HCT116 (cell line): ENCODE data around the gene GRIK5. TPM values are rescaled to one million over a fixed set of nuclear protein-coding genes. Genes with fewer than 3 reads are reported as not detected.

ENCODE experiments used
- ATAC-seq: fragments of 200-7000 bp; cut with Tn5 transposase; 2 replicates; pipeline ENCODE4 v1.9.1; 2020; ENCODE audit warnings: mild to moderate bottlenecking, moderate library complexity
- BruUV-seq: library from RNA; stranded (reverse); fragments of 400-500 nt; replicated peaks from 2 replicates; lab custom pipeline; 2021; lab: Mats Ljungman, UMichigan
- CTCF ChIA-PET: fragments of 300-600 bp; sonication (Branson Sonifier 250); formaldehyde crosslinking; loops from one replicate; lab custom pipeline; 2021; ENCODE audit warnings: antibody characterized with exemption; lab: Charles Lee
- POLR2A ChIA-PET: fragments of 300-600, 350-600 bp; sonication (Branson Sonifier 250); formaldehyde crosslinking; loops from one replicate; lab custom pipeline; 2021; ENCODE audit warnings: antibody characterized with exemption; lab: Charles Lee
- RAD21 ChIA-PET, 2 experiments: fragments of 300-600 bp; sonication (Branson Sonifier 250); formaldehyde crosslinking; loops; one replicate each; lab custom pipeline; 2023; ENCODE audit warnings: low total read pairs in 2 of 2; ENCODE audit not compliant: uncharacterized antibody in 2 of 2, unreplicated experiment in 2 of 2, low non-redundant PET in 1 of 2; lab: Charles Lee
- DNase-seq: peaks from one replicate; pipeline ENCODE4 v3.0.0-alpha.2; 2010; ENCODE audit warnings: low read depth, low spot score
- H2AFZ ChIP-seq: fragments of 200-600 bp; shearing (Covaris generic), sonication (generic); 2 replicates; pipeline ENCODE4 v1.6.1; 2017; ENCODE audit warnings: low read depth, mixed run types, mixed read lengths, antibody characterized with exemption, low read length; ENCODE audit not compliant: poor library complexity, severe bottlenecking
- H3K27ac ChIP-seq: 2 replicates; pipeline ENCODE4 v1.5.1; 2012; ENCODE audit warnings: low read depth, low read length
- H3K27me3 ChIP-seq: fragments of 200-600 bp; sonication (generic); 2 replicates; pipeline ENCODE4 v1.6.1; 2016; ENCODE audit warnings: mixed run types, low read length, mixed read lengths; ENCODE audit not compliant: insufficient read depth
- H3K36me3 ChIP-seq, 2 experiments: fragments of 200-500 bp in 1 of 2; fragments of 200-600 bp in 1 of 2; sonication (Bioruptor generic) in 1 of 2; sonication (generic) in 1 of 2; 2 replicates each; pipeline versions ENCODE4 v1.5.1 to v1.6.1; 2014 to 2016; ENCODE audit warnings: low read length in 2 of 2, inconsistent platforms in 1 of 2, mixed read lengths in 1 of 2, mixed run types in 1 of 2; ENCODE audit not compliant: insufficient read depth in 2 of 2, control insufficient read depth in 1 of 2
- H3K4me1 ChIP-seq, 2 experiments: fragments of 200-600 bp in 1 of 2; sonication (generic) in 1 of 2; 2 replicates each; pipeline versions ENCODE4 v1.5.1 to v1.6.1; 2012 to 2017; ENCODE audit warnings: low read length in 2 of 2, inconsistent platforms in 1 of 2, mild to moderate bottlenecking in 1 of 2, mixed read lengths in 1 of 2, mixed run types in 1 of 2, moderate library complexity in 1 of 2; ENCODE audit not compliant: insufficient read depth in 2 of 2, control insufficient read depth in 1 of 2
- H3K4me2 ChIP-seq: fragments of 200-600 bp; sonication (generic); 2 replicates; pipeline ENCODE4 v1.6.1; 2017; ENCODE audit warnings: mixed run types, low read length, mixed read lengths
- H3K4me3 ChIP-seq, 2 experiments: fragments of 200-600 bp in 1 of 2; sonication (generic) in 1 of 2; replicated peaks in 1 of 2; 2 replicates each; pipeline ENCODE4 v1.5.1; 2011 to 2016; ENCODE audit warnings: low read length in 2 of 2, control low read depth in 1 of 2, low read depth in 1 of 2, mild to moderate bottlenecking in 1 of 2, mixed read lengths in 1 of 2, mixed run types in 1 of 2
- H3K79me2 ChIP-seq: fragments of 200-600 bp; sonication (generic); 2 replicates; pipeline ENCODE4 v1.6.1; 2017; ENCODE audit warnings: mild to moderate bottlenecking, mixed run types, low read length, moderate library complexity, mixed read lengths; ENCODE audit not compliant: insufficient read depth
- H3K9ac ChIP-seq: fragments of 200-600 bp; sonication (generic); 2 replicates; pipeline ENCODE4 v1.6.1; 2016; ENCODE audit warnings: low read length, mixed read lengths
- H3K9me2 ChIP-seq: fragments of 200-600 bp; sonication (generic), shearing (Covaris generic); 2 replicates; pipeline ENCODE4 v1.6.1; 2017; ENCODE audit warnings: mixed run types, mild to moderate bottlenecking, moderate library complexity; ENCODE audit not compliant: insufficient read depth
- H3K9me3 ChIP-seq, 2 experiments: fragments of 200-500 bp in 1 of 2; fragments of 200-600 bp in 1 of 2; sonication (Bioruptor generic) in 1 of 2; sonication (generic) in 1 of 2; 2 replicates each; pipeline ENCODE4 v1.6.1; 2014 to 2017; ENCODE audit warnings: low read length in 2 of 2, mixed read lengths in 2 of 2, inconsistent platforms in 1 of 2, low read depth in 1 of 2, mild to moderate bottlenecking in 1 of 2, mixed run types in 1 of 2, moderate library complexity in 1 of 2; ENCODE audit not compliant: control insufficient read depth in 1 of 2, insufficient read depth in 1 of 2
- H4K20me1 ChIP-seq: fragments of 200-600 bp; sonication (generic), shearing (Covaris generic); 2 replicates; pipeline ENCODE4 v1.6.1; 2017; ENCODE audit warnings: mixed run types, mild to moderate bottlenecking, moderate library complexity; ENCODE audit not compliant: insufficient read depth
- CBX3 ChIP-seq: IDR thresholded peaks from 2 replicates; pipeline ENCODE4 v1.6.1; 2012; ENCODE audit warnings: low read depth
- CEBPB ChIP-seq: IDR thresholded peaks from 2 replicates; pipeline ENCODE4 v1.6.1; 2012; ENCODE audit warnings: low read depth
- EGR1 ChIP-seq: IDR thresholded peaks from 2 replicates; pipeline ENCODE4 v1.6.1; 2012; ENCODE audit warnings: low read depth
- ELF1 ChIP-seq: IDR thresholded peaks from 2 replicates; pipeline ENCODE4 v1.6.1; 2012; ENCODE audit warnings: low read depth, borderline replicate concordance
- EZH2 ChIP-seq: fragments of 200-600 bp; sonication (generic); IDR thresholded peaks from 2 replicates; pipeline ENCODE4 v1.6.1; 2017; ENCODE audit warnings: antibody characterized with exemption, mixed run types
- EZH2phosphoT487 ChIP-seq: fragments of 200-600 bp; IDR thresholded peaks from 2 replicates; pipeline ENCODE4 v1.6.1; 2018; ENCODE audit warnings: antibody characterized with exemption, borderline replicate concordance
- POLR2A ChIP-seq: IDR thresholded peaks from 2 replicates; pipeline ENCODE4 v1.7.0; 2011; ENCODE audit warnings: borderline replicate concordance; ENCODE audit not compliant: insufficient read depth, insufficient read length; ENCODE audit errors: extremely low read depth
- POLR2AphosphoS5 ChIP-seq: IDR thresholded peaks from 2 replicates; pipeline ENCODE4 v1.6.1; 2011; ENCODE audit warnings: mild to moderate bottlenecking, low read depth, low read length, moderate library complexity
- RAD21 ChIP-seq: IDR thresholded peaks from 2 replicates; pipeline ENCODE4 v1.6.1; 2012; ENCODE audit warnings: low read depth, mild to moderate bottlenecking
- SIN3A ChIP-seq: IDR thresholded peaks from 2 replicates; pipeline ENCODE4 v1.6.1; 2012; ENCODE audit warnings: low read depth
- SP1 ChIP-seq: IDR thresholded peaks from 2 replicates; pipeline ENCODE4 v1.6.1; 2012; ENCODE audit warnings: low read depth
- SRF ChIP-seq: IDR thresholded peaks from 2 replicates; pipeline ENCODE4 v1.6.1; 2012; ENCODE audit warnings: low read depth
- TCF7L2 ChIP-seq: IDR thresholded peaks from 2 replicates; pipeline ENCODE4 v1.7.0; 2011; ENCODE audit warnings: borderline replicate concordance, inconsistent platforms; ENCODE audit not compliant: insufficient read depth, insufficient read length; ENCODE audit errors: extremely low read depth
- YY1 ChIP-seq: IDR thresholded peaks from 2 replicates; pipeline ENCODE4 v1.6.1; 2011; ENCODE audit warnings: low read length, low read depth, moderate library complexity, mild to moderate bottlenecking; ENCODE audit not compliant: insufficient replicate concordance; ENCODE audit errors: extremely low read depth
- ZFX ChIP-seq: fragments of 450-650 bp; IDR thresholded peaks from 2 replicates; pipeline ENCODE4 v1.6.1; 2017
- ZNF274 ChIP-seq: fragments of 200-500 bp; sonication (Bioruptor generic); IDR thresholded peaks from 2 replicates; pipeline ENCODE4 v1.6.1; 2014; ENCODE audit warnings: mild to moderate bottlenecking, low read depth, low read length, inconsistent platforms
- intact Hi-C: fragments of 100-400 bp; cut with micrococcal nuclease; formaldehyde crosslinking; loops from 2 replicates; pipeline ENCODE4 v1.10.0; 2022
- total RNA-seq: library from RNA; stranded (reverse); gene quantifications from one replicate; pipeline ENCODE4 v1.2.1, GENCODE V29; 2021; ENCODE audit not compliant: unreplicated experiment
- TF ChIP-seq, protein P1 (sequence below): IDR thresholded peaks from 2 replicates; pipeline ENCODE4 v1.6.1; 2012; ENCODE audit warnings: low read depth
- TF ChIP-seq, protein P2 (sequence below), 3 experiments: fragments of 200-600 bp in 1 of 3; sonication (generic) in 1 of 3; IDR thresholded peaks in 2 of 3; conservative IDR thresholded peaks in 1 of 3; 2 replicates each; pipeline ENCODE4 v1.5.1; 2012 to 2017; ENCODE audit warnings: low read depth in 2 of 3, low read length in 2 of 3, antibody characterized with exemption in 1 of 3, borderline replicate concordance in 1 of 3, control low read depth in 1 of 3, mild to moderate bottlenecking in 1 of 3, mixed read lengths in 1 of 3, mixed run types in 1 of 3, moderate library complexity in 1 of 3; ENCODE audit not compliant: insufficient read depth in 1 of 3
- TF ChIP-seq, protein P3 (sequence below): IDR thresholded peaks from 2 replicates; pipeline ENCODE4 v1.6.1; 2011; ENCODE audit warnings: mild to moderate bottlenecking, low read length, moderate library complexity; ENCODE audit not compliant: insufficient replicate concordance; ENCODE audit errors: extremely low read depth
- TF ChIP-seq, protein P4 (sequence below): IDR thresholded peaks from 2 replicates; pipeline ENCODE4 v1.6.1; 2012

GRIK5 gene
- total RNA-seq, 1 experiment from 2014 or later = 1.7 TPM

DNA sequence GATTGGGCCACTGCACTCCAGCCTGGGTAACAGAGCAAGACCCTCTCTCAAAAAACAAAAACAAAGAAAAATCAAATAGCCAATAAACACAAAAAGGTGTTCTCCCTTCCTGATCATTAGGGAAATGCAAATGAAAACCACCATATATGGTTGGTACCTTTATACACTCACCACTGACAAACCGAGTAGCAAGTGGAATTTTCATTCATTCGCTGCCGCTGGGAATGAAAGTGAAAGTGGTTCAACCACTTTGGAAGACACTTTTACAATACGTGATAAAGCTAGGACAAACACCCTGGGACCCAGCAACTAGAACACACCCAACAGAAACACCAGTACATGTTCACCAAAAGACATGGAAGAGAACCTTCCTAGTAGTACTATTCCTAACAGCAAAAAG, 21.0 kb downstream of the GRIK5 start:
- Histone ChIP-seq H3K27ac (no peak overlapping the region), H3K79me2 (no peaks in the 10 kb centered on the region), H3K9me2 (no peaks in the 10 kb centered on the region), H3K4me2 (no peak overlapping the region), H3K9ac (no peak overlapping the region), H2AFZ (no peak overlapping the region), H3K9me3 (no peaks in the 10 kb centered on the region), H4K20me1 (no peaks in the 10 kb centered on the region), H3K4me3 (no peak overlapping the region), H3K36me3 (no peaks in the 10 kb centered on the region), H3K4me1 (peaks cover 5 to 19% of the 10 kb centered on the region in 2 experiments; a peak in 2 of 4 replicates), H3K27me3 (no peaks in the 10 kb centered on the region)
- ATAC-seq = no peak
- TF ChIP-seq, protein P1, sequence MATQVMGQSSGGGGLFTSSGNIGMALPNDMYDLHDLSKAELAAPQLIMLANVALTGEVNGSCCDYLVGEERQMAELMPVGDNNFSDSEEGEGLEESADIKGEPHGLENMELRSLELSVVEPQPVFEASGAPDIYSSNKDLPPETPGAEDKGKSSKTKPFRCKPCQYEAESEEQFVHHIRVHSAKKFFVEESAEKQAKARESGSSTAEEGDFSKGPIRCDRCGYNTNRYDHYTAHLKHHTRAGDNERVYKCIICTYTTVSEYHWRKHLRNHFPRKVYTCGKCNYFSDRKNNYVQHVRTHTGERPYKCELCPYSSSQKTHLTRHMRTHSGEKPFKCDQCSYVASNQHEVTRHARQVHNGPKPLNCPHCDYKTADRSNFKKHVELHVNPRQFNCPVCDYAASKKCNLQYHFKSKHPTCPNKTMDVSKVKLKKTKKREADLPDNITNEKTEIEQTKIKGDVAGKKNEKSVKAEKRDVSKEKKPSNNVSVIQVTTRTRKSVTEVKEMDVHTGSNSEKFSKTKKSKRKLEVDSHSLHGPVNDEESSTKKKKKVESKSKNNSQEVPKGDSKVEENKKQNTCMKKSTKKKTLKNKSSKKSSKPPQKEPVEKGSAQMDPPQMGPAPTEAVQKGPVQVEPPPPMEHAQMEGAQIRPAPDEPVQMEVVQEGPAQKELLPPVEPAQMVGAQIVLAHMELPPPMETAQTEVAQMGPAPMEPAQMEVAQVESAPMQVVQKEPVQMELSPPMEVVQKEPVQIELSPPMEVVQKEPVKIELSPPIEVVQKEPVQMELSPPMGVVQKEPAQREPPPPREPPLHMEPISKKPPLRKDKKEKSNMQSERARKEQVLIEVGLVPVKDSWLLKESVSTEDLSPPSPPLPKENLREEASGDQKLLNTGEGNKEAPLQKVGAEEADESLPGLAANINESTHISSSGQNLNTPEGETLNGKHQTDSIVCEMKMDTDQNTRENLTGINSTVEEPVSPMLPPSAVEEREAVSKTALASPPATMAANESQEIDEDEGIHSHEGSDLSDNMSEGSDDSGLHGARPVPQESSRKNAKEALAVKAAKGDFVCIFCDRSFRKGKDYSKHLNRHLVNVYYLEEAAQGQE = no peak
- TF ChIP-seq, protein P2, sequence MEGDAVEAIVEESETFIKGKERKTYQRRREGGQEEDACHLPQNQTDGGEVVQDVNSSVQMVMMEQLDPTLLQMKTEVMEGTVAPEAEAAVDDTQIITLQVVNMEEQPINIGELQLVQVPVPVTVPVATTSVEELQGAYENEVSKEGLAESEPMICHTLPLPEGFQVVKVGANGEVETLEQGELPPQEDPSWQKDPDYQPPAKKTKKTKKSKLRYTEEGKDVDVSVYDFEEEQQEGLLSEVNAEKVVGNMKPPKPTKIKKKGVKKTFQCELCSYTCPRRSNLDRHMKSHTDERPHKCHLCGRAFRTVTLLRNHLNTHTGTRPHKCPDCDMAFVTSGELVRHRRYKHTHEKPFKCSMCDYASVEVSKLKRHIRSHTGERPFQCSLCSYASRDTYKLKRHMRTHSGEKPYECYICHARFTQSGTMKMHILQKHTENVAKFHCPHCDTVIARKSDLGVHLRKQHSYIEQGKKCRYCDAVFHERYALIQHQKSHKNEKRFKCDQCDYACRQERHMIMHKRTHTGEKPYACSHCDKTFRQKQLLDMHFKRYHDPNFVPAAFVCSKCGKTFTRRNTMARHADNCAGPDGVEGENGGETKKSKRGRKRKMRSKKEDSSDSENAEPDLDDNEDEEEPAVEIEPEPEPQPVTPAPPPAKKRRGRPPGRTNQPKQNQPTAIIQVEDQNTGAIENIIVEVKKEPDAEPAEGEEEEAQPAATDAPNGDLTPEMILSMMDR (IDR thresholded peaks at IDR 0.05 in 2 of 3, conservative IDR thresholded peaks at IDR 0.05 in 1 of 3; ENCODE audit: borderline replicate concordance in 1 of 3, insufficient read depth in 1 of 3, low read depth in 2 of 3, low read length in 2 of 3) = no peak
- TF ChIP-seq CEBPB (no peak), ELF1 (no peak), TCF7L2 (no peak), YY1 (no peak), SP1 (no peak), EZH2phosphoT487 (no peak), CBX3 (no peak), SRF (no peak), POLR2AphosphoS5 (no peak), ZFX (no peak), POLR2A (no peak), RAD21 (no peak), ZNF274 (no peak), EGR1 (no peak), SIN3A (no peak), EZH2 (no peak)
- TF ChIP-seq, protein P3, sequence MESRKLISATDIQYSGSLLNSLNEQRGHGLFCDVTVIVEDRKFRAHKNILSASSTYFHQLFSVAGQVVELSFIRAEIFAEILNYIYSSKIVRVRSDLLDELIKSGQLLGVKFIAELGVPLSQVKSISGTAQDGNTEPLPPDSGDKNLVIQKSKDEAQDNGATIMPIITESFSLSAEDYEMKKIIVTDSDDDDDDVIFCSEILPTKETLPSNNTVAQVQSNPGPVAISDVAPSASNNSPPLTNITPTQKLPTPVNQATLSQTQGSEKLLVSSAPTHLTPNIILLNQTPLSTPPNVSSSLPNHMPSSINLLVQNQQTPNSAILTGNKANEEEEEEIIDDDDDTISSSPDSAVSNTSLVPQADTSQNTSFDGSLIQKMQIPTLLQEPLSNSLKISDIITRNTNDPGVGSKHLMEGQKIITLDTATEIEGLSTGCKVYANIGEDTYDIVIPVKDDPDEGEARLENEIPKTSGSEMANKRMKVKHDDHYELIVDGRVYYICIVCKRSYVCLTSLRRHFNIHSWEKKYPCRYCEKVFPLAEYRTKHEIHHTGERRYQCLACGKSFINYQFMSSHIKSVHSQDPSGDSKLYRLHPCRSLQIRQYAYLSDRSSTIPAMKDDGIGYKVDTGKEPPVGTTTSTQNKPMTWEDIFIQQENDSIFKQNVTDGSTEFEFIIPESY = no peak
- TF ChIP-seq, protein P4, sequence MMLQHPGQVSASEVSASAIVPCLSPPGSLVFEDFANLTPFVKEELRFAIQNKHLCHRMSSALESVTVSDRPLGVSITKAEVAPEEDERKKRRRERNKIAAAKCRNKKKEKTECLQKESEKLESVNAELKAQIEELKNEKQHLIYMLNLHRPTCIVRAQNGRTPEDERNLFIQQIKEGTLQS = no peak
- ChIA-PET POLR2A (no interaction called here), CTCF (interaction anchor here (1.5 kb wide), 1 partner anchor 14 kb away, joined by 6 read pairs; no protein-coding TSS in a partner anchor), RAD21 (no interaction called here)
- DNase-seq = no peak
- intact Hi-C loops = no loop called here
- no TSS peak for BruUV-seq
